HG03342 (cell line): Measurements from ENCODE around the gene DNAI4.
A peak's percentile ranks its signal among the peaks of the same experiment; 100 is the strongest.

Experiments
- ATAC-seq: cut with Tn5 transposase; IDR thresholded peaks from one replicate; pipeline ENCODE4 v1.9.1; 2021; ENCODE audit warnings: mild to moderate bottlenecking, moderate library complexity; ENCODE audit not compliant: unreplicated experiment

The DNAI4 gene

GRCh38 chr1:66768965-66769364 lies 155.7 kb downstream of the DNAI4 start:
- no peak for ATAC-seq

- no peak for ATAC-seq
These were observed 157.0 kb downstream of the DNAI4 start for GRCh38 chr1:66767626-66768025.

DNA sequence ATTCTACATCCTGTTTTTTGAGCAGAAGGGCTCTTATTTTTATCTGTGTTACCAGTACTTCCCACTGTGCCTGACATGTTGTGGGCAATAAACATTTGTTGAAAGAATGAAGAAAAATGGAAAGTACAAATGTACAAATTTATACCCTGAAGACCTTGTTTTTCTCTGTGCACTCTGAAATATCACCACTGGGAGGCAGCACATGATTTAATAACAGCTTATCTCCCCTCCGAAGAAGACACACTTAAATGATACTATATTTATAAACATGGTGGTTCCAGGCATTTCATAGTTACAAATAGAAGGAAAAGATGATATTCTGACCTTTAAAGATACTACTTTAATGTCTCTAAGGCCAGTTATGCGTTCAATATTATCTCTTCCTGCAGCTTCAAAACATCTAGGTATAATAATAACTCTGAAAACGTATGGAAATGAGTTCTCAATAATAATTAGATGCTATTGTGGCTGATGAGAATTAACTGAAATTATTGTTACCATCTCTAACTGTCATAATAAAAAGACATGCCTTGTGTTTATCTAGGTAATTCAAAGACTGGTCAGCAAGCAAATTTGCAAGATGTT lies 159.6 kb downstream of the DNAI4 start:
- peak; percentile 68 for ATAC-seq
